ENCODE results near the gene ZNF26.
"Not testable (repeated sequence)": the region's sequence is repeated elsewhere in the genome, so short reads cannot be mapped to it uniquely, and the experiment has no call there.

ZNF26 gene

DNA sequence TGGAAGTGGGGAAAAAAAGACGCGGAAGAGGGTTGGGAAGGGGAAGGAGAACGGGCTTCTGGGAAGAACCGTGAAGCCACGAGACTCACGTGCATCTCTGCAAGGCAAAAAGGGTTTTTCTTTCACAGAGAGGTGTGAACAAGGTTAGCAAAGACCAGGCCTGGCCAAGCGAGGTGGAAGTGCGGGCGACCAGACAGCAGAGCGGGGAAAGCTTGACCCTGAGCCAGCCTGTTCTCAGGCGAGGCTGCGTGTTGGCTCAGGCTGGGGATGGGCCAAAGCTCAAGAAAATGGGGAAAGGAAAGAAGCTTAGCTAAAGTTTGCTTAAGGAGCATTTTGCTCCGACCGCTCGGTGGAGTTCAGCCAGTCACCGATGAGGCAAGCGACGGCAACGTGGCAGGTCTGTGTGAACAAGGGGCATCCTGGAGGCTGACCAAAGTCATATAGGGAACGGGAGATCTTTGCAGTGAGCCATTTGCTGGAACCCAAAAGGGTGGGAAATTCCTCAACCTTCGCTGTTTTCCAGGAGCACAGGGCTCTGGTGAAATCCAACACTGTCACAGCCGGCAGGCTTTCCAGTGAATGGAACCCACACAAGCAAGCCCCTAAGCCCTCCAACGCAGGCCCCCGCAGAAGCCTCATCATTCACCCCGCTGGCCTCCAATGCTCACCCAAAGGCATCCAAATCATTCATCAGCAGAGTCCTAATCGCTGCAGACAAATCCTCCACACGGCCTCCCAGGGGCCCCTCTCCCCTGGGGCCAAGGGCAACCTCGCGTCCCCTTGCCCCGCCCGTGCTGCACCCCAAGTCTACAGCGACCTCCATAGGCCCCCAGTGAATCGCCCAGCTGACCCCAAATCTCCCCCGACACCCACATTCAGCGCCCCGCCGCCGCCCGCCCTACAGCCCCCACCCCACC, 30.8 kb upstream of the ZNF26 start:
- DNase-seq: no peak

DNA sequence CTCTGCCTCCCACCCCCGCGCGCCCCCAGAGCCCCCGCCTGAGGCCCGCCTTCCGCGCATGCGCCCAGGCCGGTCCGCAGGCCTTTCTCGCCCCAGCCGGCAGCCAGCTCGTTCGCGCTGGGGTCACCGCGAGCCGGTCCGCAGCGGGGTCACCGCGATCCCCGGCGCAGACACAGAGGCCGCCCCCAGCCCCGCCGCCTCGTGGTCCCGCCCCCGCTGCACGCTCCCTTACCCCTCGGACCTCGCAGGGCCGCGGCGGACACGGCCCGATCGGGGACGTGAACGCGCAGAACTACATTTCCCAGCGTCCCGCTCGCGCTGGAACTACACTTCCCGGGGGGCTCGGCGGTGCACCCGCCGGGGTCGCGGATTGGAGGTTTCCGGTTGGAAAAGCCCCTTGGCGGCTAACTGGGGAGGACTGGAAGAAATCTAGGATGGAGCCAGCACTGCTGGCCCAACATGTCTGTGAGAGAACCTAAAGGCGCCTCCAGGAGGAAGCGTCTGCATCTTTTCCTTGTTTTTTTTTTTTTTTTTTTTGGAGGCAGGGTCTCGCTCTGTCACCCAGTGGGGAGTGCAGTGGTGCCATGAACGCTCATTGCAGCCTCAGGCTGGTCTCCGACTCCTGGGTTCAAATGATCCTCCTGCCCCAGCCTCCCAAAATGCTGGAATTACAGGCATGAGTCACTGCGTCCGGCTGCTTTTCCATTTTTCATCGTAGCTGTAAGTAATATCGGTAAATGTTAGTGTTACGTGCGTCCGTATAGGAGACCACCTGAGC, 30.0 kb upstream of the ZNF26 start, which contains the start of gene ZNF605:
Gene ZNF605, minus strand, starts transcription at position 296 of the 778 bp plus-strand sequence. CDS start 10,671 bp downstream, outside the sequence.
- DNase-seq: peak; percentile 62

DNA sequence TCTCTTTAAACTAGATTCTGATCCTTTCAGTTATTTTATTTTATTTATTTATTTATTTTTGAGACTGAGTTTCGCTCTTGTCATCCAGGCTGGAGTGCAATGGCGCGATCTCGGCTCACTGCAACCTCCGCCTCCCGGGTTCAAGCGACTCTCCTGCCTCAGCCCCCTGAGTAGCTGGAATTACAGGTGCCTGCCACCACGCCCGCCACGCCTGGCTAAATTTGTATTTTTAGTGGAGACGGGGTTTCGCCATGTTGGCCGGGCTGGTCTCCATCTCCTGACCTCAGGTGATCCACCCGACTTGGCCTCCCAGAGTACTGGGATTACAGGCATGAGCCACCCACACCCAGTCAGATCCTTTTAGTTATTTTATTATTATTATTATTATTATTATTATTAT, 24.4 kb upstream of the ZNF26 start:
- DNase-seq: not testable (repeated sequence)

DNA sequence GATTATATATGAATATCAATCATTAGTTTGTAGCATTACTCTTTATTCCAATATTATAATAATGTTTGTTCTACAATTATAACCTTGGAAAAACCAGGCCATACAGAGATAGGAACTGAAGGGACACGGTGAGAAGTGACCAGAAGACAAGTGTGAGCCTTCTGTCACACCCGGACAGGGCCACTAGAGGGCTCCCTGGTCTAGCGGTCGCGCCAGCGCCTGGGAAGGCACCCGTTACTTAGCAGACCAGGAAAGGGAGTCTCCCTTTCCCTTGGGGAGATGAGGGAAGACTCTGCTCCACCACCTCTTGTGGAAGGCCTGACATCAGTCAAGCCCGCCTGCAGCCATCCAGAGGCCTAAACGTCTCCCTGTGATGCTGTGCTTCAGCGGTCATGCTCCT, 22.2 kb upstream of the ZNF26 start:
- DNase-seq: not testable (repeated sequence)

DNA sequence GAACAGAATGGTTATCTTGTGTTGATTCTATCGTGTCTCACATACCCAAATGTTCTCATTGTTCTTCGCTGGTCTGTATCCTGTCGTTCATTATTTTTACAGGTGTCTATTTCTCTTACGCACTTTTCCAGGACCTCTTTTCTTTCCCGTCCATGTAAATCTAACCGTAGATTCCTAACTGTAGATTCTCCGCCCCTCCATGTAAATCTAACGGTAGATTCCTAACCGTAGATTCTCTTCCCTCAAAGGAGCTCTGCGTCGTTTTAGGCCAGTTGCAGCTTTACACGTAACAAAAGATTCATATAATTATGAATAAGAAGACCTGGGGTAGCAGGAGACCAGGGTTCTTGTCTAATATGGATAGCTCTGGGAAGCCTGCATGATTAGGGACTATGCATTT, 20.4 kb upstream of the ZNF26 start:
- DNase-seq: no peak

DNA sequence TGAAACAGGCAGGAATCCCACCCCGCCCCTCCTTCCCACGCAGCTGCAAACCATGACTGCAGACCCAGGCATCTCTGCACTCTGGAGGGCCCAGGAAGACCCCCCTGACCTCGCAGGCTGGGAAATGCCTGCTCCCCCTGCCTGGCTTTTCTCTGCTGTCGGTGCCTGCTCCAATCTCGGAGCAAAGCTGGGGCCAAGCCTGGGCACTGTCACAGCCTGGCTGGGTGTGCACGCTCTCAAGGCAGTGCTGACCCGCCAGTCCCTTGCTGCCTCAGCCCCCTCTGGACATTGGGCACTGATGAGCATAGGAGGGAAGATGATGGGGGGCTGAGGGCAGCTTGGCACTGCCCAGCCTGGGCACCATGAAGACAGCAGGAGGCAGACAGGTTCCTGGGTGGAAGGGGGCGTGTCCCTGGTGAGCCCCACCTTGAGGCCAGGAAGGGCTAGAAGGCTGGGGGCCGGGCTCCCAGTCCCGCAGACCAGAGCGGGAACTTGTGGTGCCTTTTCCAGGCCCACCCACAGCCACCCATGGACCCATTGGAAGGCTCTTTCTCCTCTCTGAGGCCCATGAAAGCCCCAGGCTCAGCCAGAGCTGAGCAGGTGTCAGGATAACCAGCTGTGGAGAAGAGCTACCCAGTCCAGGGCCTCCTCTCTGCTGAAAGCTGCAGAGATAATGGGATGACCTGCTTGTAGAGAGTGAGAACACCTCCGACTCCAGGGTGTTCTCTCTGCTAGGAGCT, 19.3 kb upstream of the ZNF26 start:
- no peak for DNase-seq

DNA sequence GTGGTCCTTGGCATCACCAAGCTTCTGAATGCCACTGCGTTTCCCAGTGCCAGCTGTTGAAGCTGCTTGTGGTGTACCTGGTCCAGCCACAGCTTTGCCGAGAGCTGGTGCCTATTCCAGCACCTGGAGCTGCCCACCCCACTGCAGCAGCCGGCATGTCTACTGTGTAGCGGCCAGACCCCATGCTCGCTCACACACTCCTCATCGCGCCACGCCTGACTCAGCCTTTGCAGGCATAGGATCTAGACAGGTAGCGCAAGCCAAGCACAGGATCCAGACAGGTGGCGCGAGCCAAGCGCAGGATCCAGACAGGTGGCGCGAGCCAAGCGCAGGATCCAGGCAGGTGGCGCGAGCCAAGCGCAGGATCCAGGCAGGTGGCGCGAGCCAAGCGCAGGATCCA, 18.4 kb upstream of the ZNF26 start:
- no peak for DNase-seq

DNA sequence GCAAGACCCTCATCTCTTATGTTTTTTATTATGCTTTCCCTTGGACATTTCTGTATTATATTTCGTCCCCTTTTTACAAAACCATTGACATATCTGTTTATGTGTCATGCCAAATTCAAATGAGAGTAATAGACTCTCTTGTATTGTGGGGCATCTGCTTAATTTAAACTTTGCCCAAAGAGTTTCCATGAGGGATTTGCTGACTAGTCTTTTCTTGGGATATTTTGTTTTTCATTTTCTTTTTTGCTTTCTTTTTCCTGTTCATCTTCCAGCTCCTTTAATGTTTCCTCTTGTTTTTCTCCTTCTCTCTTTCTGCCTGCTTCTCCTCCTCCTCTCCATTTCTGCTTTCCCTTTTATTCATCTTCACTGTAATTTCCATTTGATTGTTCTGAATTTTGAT, 13.8 kb upstream of the ZNF26 start:
- no peak for DNase-seq

DNA sequence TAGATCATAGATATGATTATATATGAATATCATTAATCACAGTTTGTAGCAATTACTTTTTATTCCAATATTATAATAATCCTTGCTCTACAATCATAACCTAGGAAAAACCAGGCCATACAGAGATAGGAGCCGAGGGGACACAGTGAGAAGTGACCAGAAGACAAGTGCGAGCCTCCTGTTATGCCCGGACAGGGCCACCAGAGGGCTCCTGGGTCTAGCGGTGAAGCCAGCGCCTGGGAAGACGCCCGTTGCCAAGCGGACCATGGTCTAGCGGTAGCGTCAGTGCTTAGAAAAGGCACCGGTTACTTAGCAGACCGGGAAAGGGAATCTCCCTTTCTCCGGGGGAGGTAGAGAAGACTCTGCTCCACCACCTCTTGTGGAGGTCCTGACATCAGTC, 9.3 kb upstream of the ZNF26 start:
- DNase-seq: not testable (repeated sequence)

DNA sequence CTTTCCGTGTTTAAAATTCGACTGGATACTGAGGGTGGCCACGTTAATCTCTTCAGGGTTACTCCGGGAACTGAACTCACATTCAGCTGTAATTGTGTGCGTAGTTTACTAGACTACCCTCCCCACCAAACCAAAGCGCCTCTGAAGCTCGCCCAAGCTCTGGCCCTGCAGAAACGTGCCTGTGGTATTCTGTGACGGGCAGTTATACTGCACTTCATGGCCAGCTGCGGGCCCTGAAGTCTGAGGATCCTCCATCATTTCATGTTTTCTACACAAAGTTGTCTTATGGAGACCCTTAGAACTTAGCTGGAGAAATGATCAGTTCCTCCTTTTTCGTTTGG, 688 bp downstream of the ZNF26 start:
- DNase-seq: no peak

DNA sequence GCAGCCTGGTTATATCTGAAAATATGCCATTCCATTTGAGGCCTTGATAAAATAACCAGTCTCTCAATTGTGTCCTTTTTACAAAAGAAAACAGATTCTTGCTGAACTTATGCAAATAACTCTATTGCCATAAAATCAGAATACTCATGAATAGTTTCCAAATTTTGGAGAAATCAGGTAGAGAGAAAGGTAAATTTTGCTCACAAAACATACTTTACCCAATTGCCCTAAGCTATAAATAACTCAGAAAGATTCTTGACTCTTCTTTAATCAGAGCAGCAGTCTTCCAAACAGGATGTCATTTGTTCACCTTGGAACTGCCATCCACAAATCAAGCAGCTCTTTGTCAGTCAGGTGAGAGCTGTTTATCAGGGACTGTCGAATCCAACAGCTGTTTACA, 12.6 kb downstream of the ZNF26 start:
- no peak for DNase-seq

DNA sequence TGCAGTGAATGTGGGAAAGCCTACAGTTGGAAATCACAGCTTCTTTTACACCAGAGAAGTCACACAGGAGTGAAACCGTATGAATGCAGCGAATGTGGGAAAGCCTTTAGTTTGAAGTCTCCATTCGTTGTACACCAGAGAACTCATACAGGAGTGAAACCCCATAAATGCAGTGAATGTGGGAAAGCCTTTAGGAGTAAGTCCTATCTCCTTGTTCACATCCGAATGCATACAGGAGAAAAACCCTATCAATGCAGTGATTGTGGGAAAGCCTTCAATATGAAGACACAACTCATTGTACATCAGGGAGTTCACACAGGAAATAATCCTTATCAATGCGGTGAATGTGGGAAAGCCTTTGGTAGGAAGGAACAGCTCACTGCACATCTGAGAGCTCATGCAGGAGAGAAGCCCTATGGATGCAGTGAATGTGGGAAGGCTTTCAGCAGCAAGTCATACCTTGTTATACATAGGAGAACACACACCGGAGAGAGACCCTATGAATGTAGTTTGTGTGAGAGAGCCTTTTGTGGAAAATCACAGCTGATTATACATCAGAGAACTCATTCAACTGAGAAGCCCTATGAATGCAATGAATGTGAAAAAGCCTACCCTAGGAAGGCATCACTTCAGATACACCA, 24.6 kb downstream of the ZNF26 start:
- DNase-seq: no peak

DNA sequence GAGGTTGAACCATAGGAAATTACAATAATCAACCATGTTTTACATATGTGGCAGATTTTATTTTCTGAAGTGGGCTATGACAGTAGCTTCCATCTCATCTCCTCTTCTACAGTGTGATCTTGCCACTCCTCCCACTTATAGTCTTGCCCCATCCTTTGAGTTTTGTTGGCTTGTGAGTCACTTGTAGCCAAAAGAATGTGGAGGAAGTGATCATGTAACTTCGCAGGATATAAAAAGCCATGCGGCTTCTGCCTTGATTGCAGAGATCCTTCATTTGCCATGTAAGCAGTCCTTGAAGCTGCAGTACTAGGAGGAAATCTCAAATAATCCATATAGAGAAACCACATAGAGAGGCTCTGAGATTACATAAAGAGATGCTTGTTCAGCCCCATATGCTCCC, 37.4 kb downstream of the ZNF26 start:
- DNase-seq: no peak

DNA sequence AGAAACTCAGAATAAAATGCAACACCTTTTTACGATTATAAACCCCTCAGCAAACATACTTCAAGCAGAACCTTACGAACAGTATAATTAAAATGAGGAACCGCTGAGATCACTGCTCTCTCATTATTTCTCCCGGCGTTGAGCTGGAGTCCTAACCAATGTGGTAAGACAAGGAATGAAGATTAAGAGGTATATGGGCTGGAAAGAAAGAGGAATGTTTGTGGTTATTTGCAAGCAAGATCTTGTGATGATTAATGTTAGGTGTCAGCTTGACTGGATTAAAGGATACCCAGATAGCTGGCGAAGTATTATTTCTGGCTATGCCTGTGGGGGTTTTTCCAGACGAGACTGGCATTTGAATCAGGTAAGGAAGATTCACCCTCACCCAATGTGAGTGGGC, 40.8 kb downstream of the ZNF26 start:
- no peak for DNase-seq

DNA sequence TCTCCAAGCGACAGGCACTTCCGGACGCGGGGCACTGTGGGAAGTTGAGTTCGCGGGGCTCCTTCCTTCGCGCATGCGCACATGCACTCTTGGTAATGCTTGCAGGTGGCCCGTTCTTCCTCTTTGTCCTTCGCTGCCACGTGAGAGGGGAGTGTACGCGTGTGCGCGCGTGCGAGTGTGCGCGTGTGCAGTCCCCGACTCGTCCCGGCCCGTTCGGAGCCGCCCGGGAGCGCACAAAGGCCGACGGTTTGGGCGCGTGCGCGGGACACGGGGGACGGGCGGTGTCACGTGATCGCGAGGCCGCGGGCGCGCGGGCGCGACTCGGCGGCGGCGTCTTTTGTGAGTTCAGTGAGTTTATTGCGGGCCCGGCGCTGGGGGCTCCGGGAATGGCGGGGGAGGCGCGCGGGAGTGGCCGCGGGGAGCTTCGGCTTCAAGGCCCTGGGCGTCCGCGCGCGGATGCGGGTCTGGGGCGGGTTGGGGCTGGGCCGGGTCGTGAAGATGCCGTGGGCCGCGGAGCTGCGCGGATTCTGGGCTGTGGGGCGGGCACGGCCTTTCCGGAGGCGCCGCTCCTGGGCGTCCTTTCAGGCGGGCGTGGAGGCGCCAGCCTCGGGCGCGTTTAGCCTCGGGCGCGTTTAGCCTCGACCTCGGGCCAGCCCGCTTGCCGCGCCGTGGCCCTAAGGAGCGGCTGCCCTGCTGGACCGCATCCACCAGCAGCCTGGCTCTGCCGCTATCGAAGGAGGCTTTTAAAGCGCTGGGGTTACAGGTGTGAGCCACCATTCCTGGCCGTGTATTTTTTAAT, 51.2 kb downstream of the ZNF26 start, which contains the start of gene ZNF84:
Gene ZNF84, plus strand, starts transcription at position 303 of the 799 bp plus-strand sequence. CDS start 3,959 bp downstream, outside the sequence.
- peak; percentile 97 for DNase-seq

DNA sequence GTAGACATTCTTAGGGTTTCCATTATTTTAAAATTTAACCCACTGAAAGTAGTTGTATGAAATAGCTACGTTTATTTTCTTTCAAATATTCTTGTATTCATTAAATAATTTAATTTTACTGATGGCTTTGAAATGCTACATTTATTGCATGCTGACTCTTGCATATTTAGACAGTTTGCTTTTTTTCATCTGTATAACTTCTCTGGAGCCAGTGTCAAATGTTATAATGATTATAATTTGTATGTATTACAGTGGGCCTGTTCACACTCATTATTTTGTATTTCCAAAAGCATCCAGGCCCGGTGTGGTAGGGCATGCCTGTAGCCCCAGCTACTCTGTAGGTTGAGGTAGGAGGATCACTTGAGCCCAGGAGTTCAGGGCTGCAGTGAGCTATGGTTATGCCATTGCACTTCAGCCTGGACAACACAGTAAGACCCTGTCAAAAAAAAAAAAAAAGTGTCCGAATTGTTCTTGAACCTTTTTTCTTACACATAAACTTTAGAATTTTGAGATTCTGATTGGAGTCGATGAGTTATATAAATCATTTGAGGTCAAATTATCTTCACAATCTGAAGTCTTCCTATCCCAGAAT, 52.0 kb downstream of the ZNF26 start:
- no peak for DNase-seq

DNA sequence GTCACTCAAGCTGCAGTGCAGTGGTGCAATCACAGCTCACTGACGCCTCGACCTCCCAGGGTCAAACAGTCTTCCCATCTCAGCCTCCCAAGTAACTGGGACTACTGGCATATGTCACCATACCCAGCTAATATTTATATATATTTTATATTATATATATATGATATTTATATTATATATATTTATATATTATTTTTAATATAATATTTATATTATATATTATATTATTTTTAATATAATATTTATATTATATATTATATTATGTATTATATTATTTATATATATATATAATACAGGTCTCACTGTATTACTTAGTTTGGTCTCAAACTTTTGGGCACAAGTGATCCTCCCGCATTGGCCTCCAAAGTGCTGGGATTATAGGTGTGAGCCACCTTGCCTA, 60.5 kb downstream of the ZNF26 start:
- DNase-seq: no peak

DNA sequence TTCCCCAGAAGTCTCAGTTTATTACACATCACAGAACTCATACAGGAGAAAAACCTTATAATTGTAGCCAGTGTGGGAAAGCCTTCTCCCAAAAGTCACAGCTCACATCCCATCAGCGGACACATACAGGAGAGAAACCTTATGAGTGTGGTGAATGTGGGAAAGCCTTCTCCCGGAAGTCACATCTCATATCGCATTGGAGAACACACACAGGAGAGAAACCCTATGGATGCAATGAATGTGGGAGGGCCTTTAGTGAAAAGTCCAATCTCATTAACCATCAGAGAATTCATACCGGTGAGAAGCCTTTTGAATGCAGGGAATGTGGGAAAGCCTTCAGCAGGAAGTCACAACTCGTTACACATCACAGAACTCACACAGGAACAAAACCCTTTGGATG, 71.3 kb downstream of the ZNF26 start:
- DNase-seq: no peak

DNA sequence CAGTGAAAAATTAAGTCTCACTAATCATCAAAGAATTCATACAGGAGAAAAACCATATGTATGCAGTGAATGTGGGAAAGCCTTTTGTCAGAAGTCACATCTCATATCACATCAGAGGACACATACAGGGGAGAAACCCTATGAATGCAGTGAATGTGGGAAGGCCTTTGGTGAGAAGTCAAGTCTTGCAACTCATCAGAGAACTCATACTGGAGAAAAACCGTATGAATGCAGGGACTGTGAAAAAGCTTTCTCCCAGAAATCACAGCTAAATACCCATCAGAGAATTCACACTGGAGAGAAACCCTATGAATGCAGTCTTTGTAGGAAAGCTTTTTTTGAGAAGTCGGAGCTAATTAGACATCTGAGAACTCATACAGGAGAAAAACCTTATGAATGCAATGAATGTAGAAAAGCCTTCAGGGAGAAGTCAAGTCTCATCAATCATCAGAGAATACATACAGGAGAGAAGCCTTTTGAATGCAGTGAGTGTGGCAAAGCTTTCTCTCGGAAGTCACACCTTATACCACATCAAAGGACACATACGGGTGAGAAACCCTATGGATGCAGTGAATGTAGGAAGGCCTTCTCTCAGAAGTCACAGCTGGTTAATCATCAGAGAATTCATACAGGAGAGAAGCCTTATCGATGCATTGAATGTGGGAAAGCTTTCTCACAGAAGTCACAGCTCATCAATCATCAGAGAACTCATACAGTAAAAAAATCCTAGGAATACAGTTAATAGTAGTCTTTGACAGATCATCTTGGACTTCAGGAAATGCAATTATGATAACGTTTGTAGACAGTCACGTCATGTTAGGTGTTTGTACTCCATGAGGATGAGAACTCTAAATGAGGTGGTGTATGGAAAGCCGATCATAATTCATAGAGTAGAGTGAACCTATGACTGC, 72.3 kb downstream of the ZNF26 start:
- DNase-seq: no peak

DNA sequence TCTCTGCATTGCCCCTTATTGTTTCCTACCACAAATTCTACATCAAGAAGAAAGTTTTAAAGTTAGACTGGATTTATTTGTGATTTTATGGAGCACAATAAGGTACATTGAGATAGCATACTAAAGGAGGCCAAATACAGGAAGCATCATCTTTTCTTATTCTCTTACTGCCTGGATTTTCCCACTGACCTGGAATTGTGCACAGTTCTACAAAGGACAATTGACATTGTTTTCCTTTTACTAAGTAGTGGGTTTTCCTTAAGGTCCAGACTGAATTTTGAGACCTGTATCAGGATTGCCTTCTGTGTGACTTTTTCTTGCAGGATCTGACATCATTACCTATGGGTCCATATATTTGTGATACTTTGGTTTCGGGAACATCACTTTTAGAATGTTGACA, 75.8 kb downstream of the ZNF26 start:
- DNase-seq: no peak
